HG03558 (cell line): ENCODE measurements around the gene TMEM200B.
"Not testable (repeated sequence)": the region's sequence is repeated elsewhere in the genome, so short reads cannot be mapped to it uniquely, and the experiment has no call there.

ENCODE experiments used
- ATAC-seq: cut with Tn5 transposase; IDR thresholded peaks from one replicate; pipeline ENCODE4 v1.9.1; 2021; ENCODE audit warnings: moderate number of reproducible peaks; ENCODE audit not compliant: unreplicated experiment; ENCODE audit errors: extremely low read depth

The TMEM200B gene

GRCh38 chr1:29113413-29114117 is 10.1 kb downstream of the TMEM200B start:
- ATAC-seq, result no peak

- no peak for ATAC-seq
Observed at GRCh38 chr1:29112705-29113412, 10.8 kb downstream of the TMEM200B start.

GRCh38 chr1:29108041-29108440 is 15.7 kb downstream of the TMEM200B start:
- ATAC-seq, result not testable (repeated sequence)

GRCh38 chr1:29105822-29106221 is 17.9 kb downstream of the TMEM200B start:
- no peak for ATAC-seq

- ATAC-seq, result no peak
Observed at GRCh38 chr1:29100487-29100886, 23.2 kb downstream of the TMEM200B start.

- no peak for ATAC-seq
Observed at GRCh38 chr1:29099286-29099685, 24.4 kb downstream of the TMEM200B start.

- ATAC-seq, result no peak
Observed at GRCh38 chr1:29096231-29096886, 27.3 kb downstream of the TMEM200B start.

GRCh38 chr1:29094954-29095353 is 28.7 kb downstream of the TMEM200B start:
- ATAC-seq, result no peak

- no peak for ATAC-seq
Observed at GRCh38 chr1:29094433-29094832, 29.3 kb downstream of the TMEM200B start.

- ATAC-seq, result not testable (repeated sequence)
Observed at GRCh38 chr1:29092704-29093103, 31.0 kb downstream of the TMEM200B start.

- ATAC-seq, result no peak
Observed at GRCh38 chr1:29090937-29091618, 32.6 kb downstream of the TMEM200B start.

- no peak for ATAC-seq
Observed at GRCh38 chr1:29084196-29084521, 39.5 kb downstream of the TMEM200B start.

- ATAC-seq, result no peak
Observed at GRCh38 chr1:29083317-29084195, 40.1 kb downstream of the TMEM200B start.

GRCh38 chr1:29082519-29082918 is 41.2 kb downstream of the TMEM200B start:
- no peak for ATAC-seq

GRCh38 chr1:29081201-29081600 is 42.5 kb downstream of the TMEM200B start:
- ATAC-seq, result no peak

- ATAC-seq, result not testable (repeated sequence)
Observed at GRCh38 chr1:29079916-29080629, 43.6 kb downstream of the TMEM200B start.

- no peak for ATAC-seq
Observed at GRCh38 chr1:29077155-29077554, 46.5 kb downstream of the TMEM200B start.
